CD4-positive, alpha-beta T cell (primary cell): ENCODE data around the gene MYO1E. TPM values are rescaled to one million over a fixed set of nuclear protein-coding genes. Genes with fewer than 3 reads are reported as not detected.

Experiments used
- ATAC-seq: fragments of 200-7000 bp; cut with Tn5 transposase; one replicate; pipeline ENCODE4 v1.10.0; 2022; ENCODE audit warnings: mild to moderate bottlenecking; ENCODE audit not compliant: poor library complexity
- CTCF ChIA-PET: fragments of 350-600 bp; sonication (Branson Sonifier 250); formaldehyde crosslinking; loops from one replicate; lab custom pipeline; 2021; ENCODE audit warnings: antibody characterized with exemption, inconsistent platforms; lab: Charles Lee
- POLR2A ChIA-PET: fragments of 350-600 bp; sonication (Branson Sonifier 250); formaldehyde crosslinking; loops from one replicate; lab custom pipeline; 2021; ENCODE audit warnings: antibody characterized with exemption, inconsistent platforms; lab: Charles Lee
- DNase-seq, 14 experiments: peaks; one replicate each; pipeline ENCODE4 v3.0.0-alpha.2; 2013 to 2020; ENCODE audit warnings: mixed read lengths in 2 of 14
- H3K27ac ChIP-seq, 2 donors: one replicate each; pipeline versions ENCODE4 v1.5.1 to v1.7.0; 2013; ENCODE audit warnings: low read length in 2 of 2, low read depth in 1 of 2, mild to moderate bottlenecking in 1 of 2
- H3K27me3 ChIP-seq, 2 experiments: 1 replicate in 1 of 2; 2 replicates in 1 of 2; pipeline versions ENCODE4 v1.6.1 to v1.7.0; 2013; ENCODE audit warnings: low read length in 2 of 2, control low read depth in 1 of 2, mild to moderate bottlenecking in 1 of 2, moderate library complexity in 1 of 2; ENCODE audit not compliant: insufficient read depth in 2 of 2, control insufficient read depth in 1 of 2
- H3K36me3 ChIP-seq: one replicate; pipeline ENCODE4 v1.6.1; 2013; ENCODE audit warnings: low read length, control low read depth; ENCODE audit not compliant: insufficient read depth
- H3K4me1 ChIP-seq: one replicate; pipeline ENCODE4 v1.6.1; 2013; ENCODE audit warnings: low read length, control low read depth; ENCODE audit not compliant: insufficient read depth
- H3K4me3 ChIP-seq: one replicate; pipeline ENCODE4 v1.5.1; 2013; ENCODE audit warnings: mild to moderate bottlenecking, low read length, moderate library complexity
- H3K9me3 ChIP-seq, 2 experiments: 1 replicate in 1 of 2; 2 replicates in 1 of 2; pipeline versions ENCODE4 v1.6.1 to v1.7.0; 2013; ENCODE audit warnings: low read length in 2 of 2, mild to moderate bottlenecking in 2 of 2, control low read depth in 1 of 2, moderate library complexity in 1 of 2; ENCODE audit not compliant: control insufficient read depth in 1 of 2, insufficient read depth in 1 of 2
- H3K27ac Mint-ChIP-seq: one replicate; pipeline ENCODE4 v1.8.0; 2020; ENCODE audit warnings: mixed read lengths
- H3K27me3 Mint-ChIP-seq: one replicate; pipeline ENCODE4 v1.8.0; 2021; ENCODE audit warnings: mixed read lengths
- H3K36me3 Mint-ChIP-seq: one replicate; pipeline ENCODE4 v1.8.0; 2021; ENCODE audit warnings: low read depth, mixed read lengths
- H3K4me1 Mint-ChIP-seq: one replicate; pipeline ENCODE4 v1.8.0; 2021; ENCODE audit warnings: low read depth, mixed read lengths
- H3K4me3 Mint-ChIP-seq: one replicate; pipeline ENCODE4 v1.8.0; 2020; ENCODE audit warnings: mild to moderate bottlenecking, mixed read lengths
- H3K9me3 Mint-ChIP-seq: one replicate; pipeline ENCODE4 v1.8.0; 2020; ENCODE audit warnings: mixed read lengths
- intact Hi-C, 2 experiments: fragments of 100-400 bp; cut with DNase I in 1 of 2; cut with micrococcal nuclease in 1 of 2; formaldehyde crosslinking; loops; one replicate each; pipeline versions ENCODE4 v1.15.1 to v1.9.0; 2023 to 2025; cut with DNase I, micrococcal nuclease
- total RNA-seq, 174 experiments: library from RNA in 2 of 174; stranded (reverse) in 2 of 174; gene quantifications; one replicate each; pipeline ENCODE4 v1.2.3 and lab custom pipeline; 2021 to 2026
- TF ChIP-seq, protein P1 (sequence below): fragments of 200-600 bp; IDR thresholded peaks from one replicate; pipeline ENCODE4 v1.8.0; 2022; ENCODE audit warnings: antibody characterized with exemption, mild to moderate bottlenecking

MYO1E gene
- total RNA-seq, 2 experiments from 2014 or later = 0.59 to 0.63 TPM

GRCh38 chr15:59154243-59154642, 218.4 kb downstream of the MYO1E start:
- ATAC-seq = no peak
- H3K36me3 Mint-ChIP-seq = no peaks in the 10 kb centered on the region
- no peaks in the 10 kb centered on the region for H3K36me3 ChIP-seq
- no peak for DNase-seq
- no peaks in the 10 kb centered on the region for H3K9me3 Mint-ChIP-seq
- no peaks in the 10 kb centered on the region for H3K27me3 ChIP-seq
- TF ChIP-seq, protein P1, sequence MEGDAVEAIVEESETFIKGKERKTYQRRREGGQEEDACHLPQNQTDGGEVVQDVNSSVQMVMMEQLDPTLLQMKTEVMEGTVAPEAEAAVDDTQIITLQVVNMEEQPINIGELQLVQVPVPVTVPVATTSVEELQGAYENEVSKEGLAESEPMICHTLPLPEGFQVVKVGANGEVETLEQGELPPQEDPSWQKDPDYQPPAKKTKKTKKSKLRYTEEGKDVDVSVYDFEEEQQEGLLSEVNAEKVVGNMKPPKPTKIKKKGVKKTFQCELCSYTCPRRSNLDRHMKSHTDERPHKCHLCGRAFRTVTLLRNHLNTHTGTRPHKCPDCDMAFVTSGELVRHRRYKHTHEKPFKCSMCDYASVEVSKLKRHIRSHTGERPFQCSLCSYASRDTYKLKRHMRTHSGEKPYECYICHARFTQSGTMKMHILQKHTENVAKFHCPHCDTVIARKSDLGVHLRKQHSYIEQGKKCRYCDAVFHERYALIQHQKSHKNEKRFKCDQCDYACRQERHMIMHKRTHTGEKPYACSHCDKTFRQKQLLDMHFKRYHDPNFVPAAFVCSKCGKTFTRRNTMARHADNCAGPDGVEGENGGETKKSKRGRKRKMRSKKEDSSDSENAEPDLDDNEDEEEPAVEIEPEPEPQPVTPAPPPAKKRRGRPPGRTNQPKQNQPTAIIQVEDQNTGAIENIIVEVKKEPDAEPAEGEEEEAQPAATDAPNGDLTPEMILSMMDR = no peak
- H3K4me3 Mint-ChIP-seq = no peak overlapping the region
- H3K4me3 ChIP-seq = no peak overlapping the region
- H3K27ac Mint-ChIP-seq = no peak overlapping the region
- ChIA-PET CTCF (interaction anchor here (0.6 kb wide), 1 partner anchor 733 kb away, joined by 3 read pairs; no protein-coding TSS in a partner anchor), POLR2A (no interaction called here)
- H3K9me3 ChIP-seq = no peaks in the 10 kb centered on the region
- no peaks in the 10 kb centered on the region for H3K27me3 Mint-ChIP-seq
- no peaks in the 10 kb centered on the region for H3K4me1 ChIP-seq
- H3K27ac ChIP-seq = no peak overlapping the region
- intact Hi-C loops = no loop called here
- no peaks in the 10 kb centered on the region for H3K4me1 Mint-ChIP-seq

DNA sequence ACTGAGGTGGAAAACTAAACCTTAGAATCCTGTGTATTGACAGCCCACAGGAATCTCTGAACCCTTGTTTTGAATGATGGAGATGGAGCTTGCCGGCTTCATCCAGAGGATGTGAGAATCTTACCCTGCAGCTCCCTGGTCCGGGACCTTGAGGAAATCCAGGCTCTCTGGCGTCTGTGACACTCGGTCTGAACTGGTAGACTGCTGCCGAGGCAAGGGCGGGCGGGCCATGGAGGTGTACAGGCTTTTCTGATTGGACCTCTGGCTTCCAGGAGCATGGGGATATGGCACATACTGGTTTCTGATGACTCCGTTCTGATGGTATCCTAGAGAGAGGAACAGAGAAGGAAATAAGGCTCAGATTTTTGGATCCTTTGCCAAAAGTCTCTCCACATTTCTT, 219.2 kb downstream of the MYO1E start:
- no peaks in the 10 kb centered on the region for H3K27me3 Mint-ChIP-seq
- DNase-seq (no peak), ATAC-seq (no peak)
- Histone ChIP-seq H3K36me3 (no peaks in the 10 kb centered on the region), H3K4me1 (no peaks in the 10 kb centered on the region), H3K27ac (no peak overlapping the region), H3K9me3 (no peaks in the 10 kb centered on the region), H3K27me3 (no peaks in the 10 kb centered on the region), H3K4me3 (no peak overlapping the region)
- no peaks in the 10 kb centered on the region for H3K36me3 Mint-ChIP-seq
- CTCF ChIA-PET = interaction anchor here (0.6 kb wide), 1 partner anchor 732 kb away, joined by 3 read pairs; no protein-coding TSS in a partner anchor
- H3K4me3 Mint-ChIP-seq = no peak overlapping the region
- intact Hi-C loops = no loop called here
- H3K9me3 Mint-ChIP-seq = no peaks in the 10 kb centered on the region
- no peaks in the 10 kb centered on the region for H3K4me1 Mint-ChIP-seq
- TF ChIP-seq, protein P1 = no peak
- POLR2A ChIA-PET = no interaction called here
- H3K27ac Mint-ChIP-seq = no peak overlapping the region

- no peak overlapping the region for H3K27ac Mint-ChIP-seq
- POLR2A ChIA-PET = interaction anchor here (0.6 kb wide), 1 partner anchor 1591 kb away, joined by 3 read pairs; no protein-coding TSS in a partner anchor
- H3K36me3 Mint-ChIP-seq = no peaks in the 10 kb centered on the region
- DNase-seq = no peak
- H3K4me3 Mint-ChIP-seq = no peak overlapping the region
- H3K4me1 ChIP-seq = no peaks in the 10 kb centered on the region
- CTCF ChIA-PET = no interaction called here
- intact Hi-C loops = no loop called here
- no peaks in the 10 kb centered on the region for H3K27me3 ChIP-seq
- H3K36me3 ChIP-seq = no peaks in the 10 kb centered on the region
- H3K4me3 ChIP-seq = no peak overlapping the region
- no peaks in the 10 kb centered on the region for H3K9me3 ChIP-seq
- TF ChIP-seq, protein P1 = no peak
- no peak for ATAC-seq
- H3K27me3 Mint-ChIP-seq = no peaks in the 10 kb centered on the region
- no peak overlapping the region for H3K27ac ChIP-seq
- no peaks in the 10 kb centered on the region for H3K4me1 Mint-ChIP-seq
- H3K9me3 Mint-ChIP-seq = no peaks in the 10 kb centered on the region
These were observed 219.8 kb downstream of the MYO1E start for GRCh38 chr15:59152694-59153450.
